Central memory CD8-positive, alpha-beta T cell (primary cell): ENCODE data around the gene RYR2.
A peak's percentile ranks its signal among the peaks of the same experiment; 100 is the strongest.

Experiments
- ATAC-seq: fragments of 150-1000 bp; cut with Tn5 transposase; replicated peaks from 2 replicates; pipeline ENCODE4 v1.10.0; 2022; ENCODE audit warnings: mild to moderate bottlenecking, moderate FRiP score, moderate number of reproducible peaks; ENCODE audit not compliant: poor library complexity, severe bottlenecking; ENCODE audit errors: extremely low read depth
- DNase-seq, 2 donors: peaks; one replicate each; pipeline ENCODE4 v3.0.0; 2021; ENCODE audit warnings: low spot score in 2 of 2
- H3K27ac Mint-ChIP-seq: one replicate; pipeline ENCODE4 v1.8.0; 2022; ENCODE audit warnings: low read depth, mild to moderate bottlenecking, moderate library complexity, mixed read lengths
- H3K27me3 Mint-ChIP-seq: one replicate; pipeline ENCODE4 v1.8.0; 2022; ENCODE audit warnings: mixed read lengths
- H3K36me3 Mint-ChIP-seq: one replicate; pipeline ENCODE4 v1.8.0; 2022; ENCODE audit warnings: mild to moderate bottlenecking, moderate library complexity, mixed read lengths; ENCODE audit not compliant: insufficient read depth
- H3K4me1 Mint-ChIP-seq: one replicate; pipeline ENCODE4 v1.8.0; 2022; ENCODE audit warnings: mixed read lengths
- H3K4me3 Mint-ChIP-seq: one replicate; pipeline ENCODE4 v1.8.0; 2022; ENCODE audit warnings: mild to moderate bottlenecking, moderate library complexity, mixed read lengths
- H3K9me3 Mint-ChIP-seq: one replicate; pipeline ENCODE4 v1.8.0; 2022; ENCODE audit warnings: mixed read lengths

The RYR2 gene

DNA sequence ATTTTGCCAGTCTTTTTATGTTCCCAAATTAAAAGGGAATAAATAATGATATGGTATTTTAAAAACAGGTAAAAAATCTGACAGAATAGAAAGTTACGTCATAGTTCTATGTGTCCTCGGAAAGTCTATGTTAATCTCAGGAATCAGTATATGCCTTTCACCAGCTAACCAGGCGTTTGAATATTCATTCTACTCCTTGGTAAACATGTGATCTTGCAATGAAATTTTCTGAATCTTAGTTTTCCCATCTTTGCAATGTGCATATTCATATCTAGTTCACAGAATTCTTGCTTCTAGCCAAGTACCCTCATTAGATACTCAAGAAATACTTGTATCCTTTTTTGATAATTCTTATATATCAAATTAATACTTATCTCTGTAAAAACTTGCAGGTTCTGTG, 669.3 kb downstream of the RYR2 start:
- Mint-ChIP-seq H3K36me3 (no peaks in the 10 kb centered on the region), H3K4me1 (no peaks in the 10 kb centered on the region), H3K9me3 (no peaks in the 10 kb centered on the region)

DNA sequence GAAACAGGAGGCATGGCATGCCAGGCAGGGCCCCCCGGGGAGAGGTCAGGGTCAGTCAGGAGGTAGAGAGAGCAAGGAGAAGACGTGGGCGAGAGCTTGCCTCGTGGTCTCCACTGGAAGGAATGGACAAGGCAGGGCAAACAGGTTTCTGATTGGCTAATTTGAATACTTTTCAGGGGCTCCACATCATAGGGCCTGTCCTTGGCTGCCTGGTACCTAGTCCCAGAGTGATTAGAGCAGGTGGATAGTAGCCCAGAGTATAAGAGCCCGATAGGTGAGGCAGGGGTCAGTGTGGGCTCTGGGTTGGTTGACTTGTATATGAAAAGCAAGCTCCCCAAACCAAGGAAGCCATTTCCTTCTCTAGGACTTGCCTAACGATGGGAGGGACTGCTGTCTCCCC, 670.1 kb downstream of the RYR2 start:
- ATAC-seq = no peak
- Mint-ChIP-seq H3K27me3 (no peaks in the 10 kb centered on the region), H3K27ac (no peak overlapping the region), H3K9me3 (no peaks in the 10 kb centered on the region), H3K4me3 (no peak overlapping the region), H3K36me3 (no peaks in the 10 kb centered on the region), H3K4me1 (no peaks in the 10 kb centered on the region)
- no peak for DNase-seq

More for the DNA sequence above, 669.3 kb downstream of the RYR2 start:
- no peak for DNase-seq
- H3K27me3 Mint-ChIP-seq = no peaks in the 10 kb centered on the region
- H3K4me3 Mint-ChIP-seq = no peak overlapping the region
- ATAC-seq = no peak
- H3K27ac Mint-ChIP-seq = no peak overlapping the region

DNA sequence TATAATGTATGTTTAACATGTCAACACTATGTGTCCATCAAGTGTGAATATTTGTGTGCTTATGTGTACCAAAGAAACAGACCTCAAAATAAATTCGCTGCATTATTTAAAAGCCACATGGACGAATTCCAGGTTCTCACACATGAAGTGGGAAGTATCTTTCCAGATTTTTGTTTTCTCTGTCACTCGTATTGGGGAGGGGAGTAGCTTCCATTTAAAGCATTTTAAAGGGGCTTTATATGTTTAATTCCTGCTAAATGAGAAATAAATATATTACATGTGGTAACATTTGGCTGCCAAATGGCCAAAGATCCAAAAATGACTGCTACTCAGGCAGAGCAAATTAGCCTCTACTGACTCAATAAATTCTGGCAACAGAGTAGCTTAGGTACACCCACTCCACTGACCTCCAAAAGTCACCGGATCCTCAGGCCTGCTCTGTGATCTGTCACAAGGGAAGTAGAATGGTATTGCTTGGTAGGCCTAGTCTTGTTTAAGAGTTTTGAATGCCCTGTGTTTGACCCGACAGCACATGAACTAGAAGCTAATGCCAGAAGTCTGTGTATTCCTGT, 670.7 kb downstream of the RYR2 start:
- Mint-ChIP-seq H3K4me3 (no peak overlapping the region), H3K27me3 (no peaks in the 10 kb centered on the region), H3K36me3 (no peaks in the 10 kb centered on the region), H3K9me3 (no peaks in the 10 kb centered on the region), H3K27ac (no peak overlapping the region), H3K4me1 (no peaks in the 10 kb centered on the region)
- ATAC-seq (no peak), DNase-seq (no peak)

DNA sequence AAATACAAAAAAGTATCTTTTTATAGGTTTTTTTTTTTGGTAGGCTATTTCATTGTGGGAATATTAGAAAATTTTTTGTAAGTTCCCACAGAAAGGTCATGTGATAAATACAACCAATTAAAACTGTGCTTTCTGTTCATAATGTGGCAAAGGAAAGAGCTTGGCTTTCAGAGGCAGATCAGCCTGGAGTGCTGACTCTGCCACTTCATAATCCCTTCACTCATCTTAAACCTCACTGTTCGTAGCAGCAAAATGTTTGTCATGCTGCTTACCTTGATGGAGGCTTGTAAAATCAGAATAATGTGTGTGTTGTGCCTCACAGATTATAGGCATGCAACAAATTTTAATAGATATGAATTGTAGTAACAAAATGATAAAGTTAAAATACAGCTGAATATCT, 671.9 kb downstream of the RYR2 start:
- H3K9me3 Mint-ChIP-seq = no peaks in the 10 kb centered on the region
- no peak for ATAC-seq
- H3K36me3 Mint-ChIP-seq = no peaks in the 10 kb centered on the region
- H3K4me3 Mint-ChIP-seq = no peak overlapping the region
- no peaks in the 10 kb centered on the region for H3K4me1 Mint-ChIP-seq
- DNase-seq = no peak
- no peak overlapping the region for H3K27ac Mint-ChIP-seq
- H3K27me3 Mint-ChIP-seq = no peaks in the 10 kb centered on the region

DNA sequence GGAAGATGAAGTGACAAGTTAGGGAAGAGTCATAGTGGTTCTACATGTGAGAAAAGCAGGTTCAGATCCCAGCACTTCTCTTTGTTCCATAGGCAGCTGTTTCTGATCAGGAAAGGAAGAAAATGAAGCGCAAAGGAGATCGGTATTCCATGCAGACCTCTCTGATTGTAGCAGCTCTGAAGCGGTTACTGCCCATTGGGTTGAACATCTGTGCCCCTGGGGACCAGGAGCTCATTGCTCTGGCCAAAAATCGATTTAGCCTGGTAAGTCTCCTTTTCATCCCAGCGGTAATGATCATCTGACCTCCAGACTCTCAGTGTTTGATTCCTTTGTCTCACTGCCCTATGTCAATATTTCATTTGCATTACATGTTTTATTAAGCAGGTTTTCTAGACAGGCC, 675.1 kb downstream of the RYR2 start:
- Mint-ChIP-seq H3K4me3 (no peak overlapping the region), H3K9me3 (no peaks in the 10 kb centered on the region)
- no peak for ATAC-seq

DNA sequence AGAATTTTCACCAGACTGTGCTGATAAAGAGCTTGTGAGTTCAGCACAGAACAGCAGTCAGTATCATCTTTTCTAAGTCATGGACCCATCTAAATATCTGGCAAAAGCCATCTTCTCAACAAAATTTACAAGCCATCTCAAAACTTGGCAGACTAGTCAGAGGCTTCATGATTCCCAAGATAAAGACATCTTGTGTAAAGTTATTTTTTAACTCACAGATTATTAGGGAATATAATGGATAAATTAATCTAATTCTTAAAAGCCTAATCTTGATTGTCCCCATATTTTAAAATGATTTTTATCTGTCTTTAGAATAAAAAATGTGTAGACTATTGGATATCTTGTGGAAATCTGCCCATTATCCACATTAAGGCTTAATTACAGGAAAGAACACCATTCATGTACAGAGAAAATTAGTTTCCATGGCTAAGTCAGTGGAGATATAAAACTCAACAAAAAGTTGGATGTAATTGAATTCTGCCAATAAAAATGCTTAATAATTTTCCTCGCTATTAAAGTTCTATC, 688.9 kb downstream of the RYR2 start:
- peaks cover 2% of the 10 kb centered on the region for H3K36me3 Mint-ChIP-seq
- ATAC-seq = no peak
- H3K4me3 Mint-ChIP-seq = no peak overlapping the region
- H3K27ac Mint-ChIP-seq = no peak overlapping the region
- DNase-seq = no peak
- no peaks in the 10 kb centered on the region for H3K4me1 Mint-ChIP-seq
- no peaks in the 10 kb centered on the region for H3K9me3 Mint-ChIP-seq
- no peaks in the 10 kb centered on the region for H3K27me3 Mint-ChIP-seq

More for the DNA sequence above, 675.1 kb downstream of the RYR2 start:
- H3K27me3 Mint-ChIP-seq = no peaks in the 10 kb centered on the region
- no peak overlapping the region for H3K27ac Mint-ChIP-seq
- no peaks in the 10 kb centered on the region for H3K4me1 Mint-ChIP-seq
- no peak for DNase-seq
- H3K36me3 Mint-ChIP-seq = no peaks in the 10 kb centered on the region

DNA sequence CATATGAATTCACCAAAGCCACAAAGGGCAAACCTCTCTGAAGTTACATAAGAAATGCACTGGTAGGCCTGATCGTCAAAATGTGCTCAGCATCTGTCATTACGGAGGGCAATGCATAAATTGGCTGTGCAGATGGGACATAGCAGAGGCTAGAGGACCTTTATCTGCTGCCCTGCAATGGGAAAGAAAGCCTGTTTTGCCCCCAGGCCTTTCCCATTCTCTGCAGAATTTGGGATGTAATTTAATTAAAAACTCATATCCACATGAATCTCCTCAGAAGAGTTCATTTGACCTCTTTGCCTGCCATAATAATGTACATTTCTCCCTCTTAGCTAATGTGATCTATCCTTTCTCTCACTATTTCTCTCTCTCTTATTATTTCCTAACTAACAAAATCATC, 690.7 kb downstream of the RYR2 start:
- peaks cover 6% of the 10 kb centered on the region for H3K9me3 Mint-ChIP-seq
- no peak overlapping the region for H3K4me3 Mint-ChIP-seq
- peaks cover 2% of the 10 kb centered on the region for H3K36me3 Mint-ChIP-seq
- no peak for DNase-seq
- no peaks in the 10 kb centered on the region for H3K27me3 Mint-ChIP-seq
- H3K4me1 Mint-ChIP-seq = peaks cover 4% of the 10 kb centered on the region
- no peak overlapping the region for H3K27ac Mint-ChIP-seq
- no peak for ATAC-seq

DNA sequence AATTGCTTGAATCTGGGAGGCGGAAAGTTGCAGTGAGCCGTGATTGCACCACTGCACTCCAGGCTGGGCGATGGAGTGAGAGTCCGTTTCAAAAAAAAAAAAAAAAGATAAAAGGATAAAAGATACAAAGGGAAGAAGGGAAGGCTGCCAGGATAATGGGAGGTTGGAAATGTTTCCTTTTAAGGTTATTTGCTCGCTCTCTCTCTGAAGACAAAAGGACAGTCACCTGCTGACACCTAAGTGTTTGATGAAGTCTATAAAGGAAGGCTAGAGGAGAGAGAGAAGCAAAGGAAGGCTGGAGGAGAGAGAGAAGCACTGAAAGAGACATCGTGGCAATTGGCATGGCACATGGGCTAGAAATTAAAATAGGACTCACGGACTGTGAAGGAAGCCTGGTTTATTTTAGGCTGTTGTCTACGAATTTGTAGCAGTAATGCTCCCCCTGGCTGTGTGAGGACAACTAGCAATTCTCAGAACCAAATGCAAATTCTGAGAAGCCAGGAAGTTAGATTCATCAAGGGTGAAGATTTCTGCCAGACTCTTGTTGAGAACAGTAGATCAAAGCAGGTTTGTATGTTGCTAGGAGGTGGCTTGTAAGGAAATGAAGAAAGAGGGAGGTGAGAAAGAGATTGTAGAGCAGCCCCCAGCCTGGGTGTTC, 694.5 kb downstream of the RYR2 start:
- Mint-ChIP-seq H3K27me3 (no peaks in the 10 kb centered on the region), H3K36me3 (peaks cover 2% of the 10 kb centered on the region), H3K4me3 (peak overlapping the region; percentile 8), H3K4me1 (peaks cover 4% of the 10 kb centered on the region), H3K27ac (peak overlapping the region; percentile 27), H3K9me3 (peaks cover 6% of the 10 kb centered on the region)
- ATAC-seq (peak; percentile 83), DNase-seq (no peak)

DNA sequence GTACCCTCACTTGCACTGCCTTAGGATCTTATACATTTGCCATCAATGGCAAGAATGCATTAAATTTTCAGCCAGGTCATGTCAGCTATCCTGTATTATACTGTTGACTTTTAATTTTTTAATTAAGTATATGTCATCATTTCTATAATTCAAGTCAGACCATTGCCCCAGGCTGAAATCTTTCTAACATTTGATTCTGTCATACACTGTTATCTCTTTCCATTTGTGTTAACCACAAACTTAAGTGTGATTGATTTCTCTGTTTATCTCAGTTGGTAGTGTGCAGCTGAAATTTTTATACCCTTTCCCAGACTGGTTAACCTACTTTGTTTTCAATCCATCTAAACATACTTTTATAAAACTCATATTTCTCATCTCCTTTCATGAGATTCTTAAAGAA, 695.5 kb downstream of the RYR2 start:
- Mint-ChIP-seq H3K4me1 (peaks cover 4% of the 10 kb centered on the region), H3K4me3 (no peak overlapping the region), H3K36me3 (peaks cover 2% of the 10 kb centered on the region), H3K27ac (peak overlapping the region; percentile 27), H3K9me3 (peaks cover 6% of the 10 kb centered on the region), H3K27me3 (no peaks in the 10 kb centered on the region)
- ATAC-seq (no peak), DNase-seq (no peak)

DNA sequence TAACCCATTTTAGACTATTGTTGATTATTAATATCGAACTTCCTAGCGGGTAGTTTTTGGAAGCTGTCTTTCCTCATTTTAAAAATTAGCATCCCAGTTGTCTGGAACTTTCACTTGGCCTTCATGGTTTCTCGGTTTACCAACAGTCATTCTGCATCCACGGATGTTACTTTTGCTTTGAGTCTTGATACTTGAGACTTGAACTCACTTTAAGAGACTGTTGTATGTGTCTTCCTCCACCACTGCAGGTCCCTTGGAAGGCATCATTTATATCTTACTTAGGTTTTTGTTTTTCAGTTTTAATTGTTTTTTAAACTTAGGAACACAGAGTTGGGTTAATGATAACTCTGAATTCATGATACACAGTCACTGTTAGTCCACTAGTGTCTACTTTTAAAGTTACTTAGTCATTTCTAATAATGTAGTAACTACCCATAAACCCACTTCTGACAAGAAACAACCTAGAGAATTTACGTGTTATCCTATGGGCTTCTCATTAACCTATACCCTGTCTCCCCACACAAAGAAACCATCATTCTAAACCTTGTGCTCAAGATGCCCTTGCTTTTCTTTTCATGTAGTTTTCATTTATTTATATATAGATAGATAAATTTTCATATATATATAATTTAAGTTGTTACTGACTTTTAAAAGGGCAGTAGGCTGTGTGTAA, 696.1 kb downstream of the RYR2 start:
- DNase-seq = no peak
- Mint-ChIP-seq H3K9me3 (peaks cover 6% of the 10 kb centered on the region), H3K4me1 (peaks cover 4% of the 10 kb centered on the region), H3K36me3 (no peaks in the 10 kb centered on the region), H3K4me3 (no peak overlapping the region), H3K27ac (peak overlapping the region; percentile 27), H3K27me3 (no peaks in the 10 kb centered on the region)
- no peak for ATAC-seq

DNA sequence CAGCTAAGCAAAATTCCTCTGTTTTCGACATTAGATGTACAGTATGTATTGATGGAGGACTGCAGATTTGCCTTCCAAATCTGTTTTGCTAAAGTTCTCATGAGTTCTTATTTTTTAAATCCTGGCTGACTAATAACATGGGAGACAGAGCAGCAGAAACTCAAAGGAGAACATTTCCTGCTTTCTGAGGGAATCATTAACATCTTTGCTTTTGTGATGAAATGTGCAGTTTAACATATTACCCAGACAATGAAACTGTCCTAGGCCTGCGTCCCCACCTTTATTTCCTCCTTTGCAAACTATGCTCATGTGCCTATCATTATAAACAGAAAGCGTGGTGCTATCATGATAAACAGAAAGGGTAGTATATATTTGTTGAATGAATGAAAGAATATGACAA, 698.9 kb downstream of the RYR2 start:
- Mint-ChIP-seq H3K27ac (no peak overlapping the region), H3K4me1 (peaks cover 4% of the 10 kb centered on the region), H3K4me3 (no peak overlapping the region), H3K27me3 (no peaks in the 10 kb centered on the region), H3K36me3 (no peaks in the 10 kb centered on the region), H3K9me3 (peaks cover 6% of the 10 kb centered on the region)
- ATAC-seq (no peak), DNase-seq (no peak)

DNA sequence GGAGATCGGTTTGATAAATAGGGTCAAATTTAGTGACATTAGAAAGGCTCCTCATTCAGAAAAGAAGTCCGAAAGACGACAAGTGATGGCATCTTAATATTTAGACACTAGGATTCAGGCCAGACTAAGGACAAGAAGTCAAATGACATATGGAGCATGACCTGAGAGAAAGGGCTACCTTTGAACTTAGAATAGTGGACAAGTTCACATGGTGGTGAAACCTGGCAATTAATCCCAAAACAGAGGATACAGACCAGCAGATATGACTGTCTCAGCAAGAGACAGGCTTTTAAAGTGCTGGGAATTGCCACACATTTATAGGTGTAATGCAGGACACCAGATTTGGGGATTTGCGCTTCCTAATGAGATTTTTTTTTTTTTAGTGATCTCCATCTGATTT, 703.6 kb downstream of the RYR2 start:
- DNase-seq (no peak), ATAC-seq (no peak)
- H3K4me1 Mint-ChIP-seq = no peaks in the 10 kb centered on the region
- H3K27me3 Mint-ChIP-seq = no peaks in the 10 kb centered on the region
- H3K27ac Mint-ChIP-seq = no peak overlapping the region
- no peaks in the 10 kb centered on the region for H3K9me3 Mint-ChIP-seq
- H3K36me3 Mint-ChIP-seq = no peaks in the 10 kb centered on the region
- H3K4me3 Mint-ChIP-seq = no peak overlapping the region
